HG03354 (cell line): Measurements from ENCODE around the gene METRN.

Experiments used
- ATAC-seq: cut with Tn5 transposase; IDR thresholded peaks from one replicate; pipeline ENCODE4 v1.9.1; 2021; ENCODE audit warnings: mild to moderate bottlenecking; ENCODE audit not compliant: unreplicated experiment, poor library complexity, severe bottlenecking

METRN gene

GRCh38 chr16:720990-721764, 6.3 kb downstream of the METRN start, which contains the start of gene ANTKMT:
Gene ANTKMT, plus strand, starts transcription at chr16:721146. Its CDS starts 129 bp downstream, at chr16:721275.
- ATAC-seq = peak; percentile 73

DNA sequence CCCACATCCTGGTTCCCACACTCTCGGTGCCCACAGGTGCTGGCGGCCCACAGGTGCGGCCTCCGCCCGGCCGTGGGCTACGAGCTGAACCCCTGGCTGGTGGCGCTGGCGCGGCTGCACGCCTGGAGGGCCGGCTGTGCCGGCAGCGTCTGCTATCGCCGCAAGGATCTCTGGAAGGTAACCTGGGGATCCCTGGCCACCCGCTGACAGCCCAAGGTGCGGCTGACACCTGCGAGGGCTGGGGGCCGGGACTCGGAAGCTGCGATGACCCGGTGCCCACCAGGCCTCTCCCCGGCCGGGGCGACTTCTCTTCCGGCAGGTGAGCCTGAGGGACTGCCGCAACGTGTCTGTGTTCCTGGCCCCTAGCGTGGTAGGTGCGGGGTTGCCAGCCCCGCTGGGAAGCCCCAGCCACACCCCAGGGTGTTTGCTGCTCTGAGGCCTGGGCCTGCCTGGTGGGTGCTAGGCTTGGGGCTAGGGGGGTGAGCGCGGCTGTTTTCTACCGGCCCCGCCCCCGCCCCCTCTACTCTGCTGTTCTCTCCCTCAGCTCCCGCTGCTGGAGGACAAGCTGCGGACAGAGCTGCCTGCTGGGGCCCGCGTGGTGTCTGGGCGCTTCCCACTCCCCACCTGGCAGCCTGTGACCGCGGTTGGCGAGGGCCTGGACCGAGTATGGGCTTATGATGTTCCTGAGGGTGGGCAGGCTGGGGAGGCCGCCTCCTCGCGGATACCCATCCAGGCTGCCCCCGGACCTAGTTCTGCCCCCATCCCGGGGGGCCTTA, 7.0 kb downstream of the METRN start:
- no peak for ATAC-seq

DNA sequence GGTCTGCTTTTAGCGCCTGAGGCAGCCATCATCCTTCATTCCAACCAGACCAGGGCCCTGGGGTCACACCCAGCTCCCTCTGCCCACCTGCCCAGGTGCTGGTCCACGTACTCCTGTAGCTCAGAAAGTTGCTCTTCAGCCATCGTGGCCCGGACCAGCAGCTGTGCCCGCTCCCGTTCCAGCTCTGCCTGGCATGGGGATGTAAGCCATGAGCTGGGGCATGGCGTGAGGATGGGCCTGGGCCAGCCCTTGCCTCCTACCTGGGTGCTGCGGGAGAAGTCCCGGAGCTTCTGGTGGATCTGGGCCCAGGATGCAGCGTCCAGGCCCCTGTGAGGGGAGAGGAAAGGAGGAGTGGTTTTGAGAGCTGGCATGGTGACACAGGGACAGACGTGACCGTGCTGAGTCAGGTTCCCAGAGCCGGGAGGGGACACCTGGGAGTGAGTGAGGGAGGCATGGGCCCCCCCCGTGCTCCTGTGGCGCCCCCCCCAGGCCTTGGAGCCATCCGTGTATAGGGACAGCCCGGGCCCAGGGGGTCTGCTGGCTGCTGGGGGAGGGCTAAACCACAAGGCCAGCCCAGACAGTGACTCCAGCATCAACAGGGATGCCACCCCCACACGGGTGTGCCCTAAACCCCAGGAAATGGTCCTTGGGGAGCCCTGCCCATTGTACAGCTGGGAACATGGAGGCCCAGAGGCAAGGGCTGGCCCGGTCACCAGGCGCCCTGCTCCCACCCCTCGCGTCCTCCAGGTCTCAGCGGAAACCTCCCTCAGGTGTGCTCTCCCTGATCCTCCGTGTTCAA, 8.1 kb downstream of the METRN start:
- ATAC-seq = no peak

DNA sequence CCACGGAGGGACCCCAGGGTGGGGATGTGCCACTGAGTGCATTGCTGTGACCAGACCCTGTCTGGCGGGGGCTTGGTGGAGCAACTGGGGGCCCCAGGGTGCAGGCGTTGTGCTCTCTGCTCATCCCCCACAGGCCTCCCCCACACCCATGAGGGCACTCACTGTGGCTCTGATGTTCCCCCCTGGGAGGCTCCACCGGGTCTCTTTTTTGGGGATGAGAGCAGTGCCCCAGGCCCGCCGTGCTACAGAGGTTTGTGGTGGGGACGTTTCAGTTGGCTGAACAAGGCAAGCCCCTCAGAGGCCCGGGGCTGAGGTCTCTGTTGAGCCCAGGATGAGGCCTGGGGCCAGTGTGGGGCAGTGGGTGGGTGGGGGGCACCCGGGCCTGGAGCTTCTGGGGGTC, 8.8 kb downstream of the METRN start:
- ATAC-seq = no peak

GRCh38 chr16:724188-725040, 9.5 kb downstream of the METRN start:
- no peak for ATAC-seq

DNA sequence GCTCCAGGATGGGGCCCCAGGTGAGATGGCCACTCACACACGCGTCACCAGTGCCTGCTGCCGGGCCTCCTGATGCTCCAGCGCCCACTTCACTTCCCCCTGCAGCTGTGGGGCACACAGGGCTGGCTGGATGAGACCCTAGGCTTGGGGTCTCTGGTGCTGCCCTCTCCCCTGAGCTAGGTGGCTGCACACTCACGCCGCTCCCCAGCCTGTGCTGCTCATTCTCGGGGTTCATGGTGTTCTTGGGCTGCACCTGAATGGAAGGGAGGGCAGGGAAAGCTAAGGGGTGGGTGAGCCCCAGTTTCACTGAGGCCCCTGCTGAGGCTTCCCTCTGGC, 10.1 kb downstream of the METRN start:
- ATAC-seq = no peak

DNA sequence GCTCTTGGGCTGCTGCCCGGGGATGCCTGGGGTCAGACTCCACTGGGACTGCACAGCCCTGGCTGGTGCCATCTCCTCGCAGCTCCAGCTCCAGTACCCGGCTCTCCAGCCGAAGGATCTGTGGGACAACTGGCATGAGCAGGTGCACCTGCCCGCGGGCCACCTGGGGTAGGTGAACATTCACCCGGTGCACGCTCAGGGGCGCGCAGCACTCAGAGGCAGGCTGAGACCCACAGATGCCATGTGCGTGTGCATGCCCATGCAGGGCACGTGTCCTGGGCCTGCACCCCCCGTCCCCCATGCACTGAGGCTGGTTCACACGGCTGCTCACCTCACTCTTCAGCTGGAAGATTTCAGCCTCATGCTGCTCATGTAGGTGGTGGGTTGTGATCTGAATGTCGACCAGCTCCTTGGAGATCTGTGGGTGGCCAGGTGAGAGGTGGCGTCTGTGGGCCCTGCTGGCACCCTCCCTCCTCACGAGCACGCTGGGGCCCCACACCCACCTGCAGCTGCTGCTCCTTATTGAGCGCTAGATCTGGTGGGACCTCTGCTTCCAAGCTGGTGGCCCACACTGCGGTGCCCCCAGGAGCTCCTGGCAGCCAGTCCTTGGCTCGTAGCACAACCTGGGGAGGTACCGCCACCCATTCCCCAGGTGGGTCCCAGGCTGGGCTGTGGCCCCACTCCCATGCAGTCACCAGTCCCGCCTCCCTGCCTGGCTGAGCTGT, 10.7 kb downstream of the METRN start:
- no peak for ATAC-seq

DNA sequence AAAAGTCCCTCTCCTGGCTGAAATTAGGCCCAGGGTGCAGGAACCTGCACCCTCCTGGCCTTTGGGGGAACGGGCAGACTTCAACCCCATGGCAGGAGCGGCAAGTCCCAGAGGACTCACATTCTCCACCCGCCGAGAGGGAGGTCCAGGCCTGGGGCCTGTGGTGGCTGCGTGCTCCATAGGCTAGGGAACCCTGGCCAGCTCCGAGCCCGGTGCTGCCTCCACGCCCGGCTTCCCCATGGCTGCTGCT, 11.2 kb downstream of the METRN start:
- ATAC-seq = no peak

DNA sequence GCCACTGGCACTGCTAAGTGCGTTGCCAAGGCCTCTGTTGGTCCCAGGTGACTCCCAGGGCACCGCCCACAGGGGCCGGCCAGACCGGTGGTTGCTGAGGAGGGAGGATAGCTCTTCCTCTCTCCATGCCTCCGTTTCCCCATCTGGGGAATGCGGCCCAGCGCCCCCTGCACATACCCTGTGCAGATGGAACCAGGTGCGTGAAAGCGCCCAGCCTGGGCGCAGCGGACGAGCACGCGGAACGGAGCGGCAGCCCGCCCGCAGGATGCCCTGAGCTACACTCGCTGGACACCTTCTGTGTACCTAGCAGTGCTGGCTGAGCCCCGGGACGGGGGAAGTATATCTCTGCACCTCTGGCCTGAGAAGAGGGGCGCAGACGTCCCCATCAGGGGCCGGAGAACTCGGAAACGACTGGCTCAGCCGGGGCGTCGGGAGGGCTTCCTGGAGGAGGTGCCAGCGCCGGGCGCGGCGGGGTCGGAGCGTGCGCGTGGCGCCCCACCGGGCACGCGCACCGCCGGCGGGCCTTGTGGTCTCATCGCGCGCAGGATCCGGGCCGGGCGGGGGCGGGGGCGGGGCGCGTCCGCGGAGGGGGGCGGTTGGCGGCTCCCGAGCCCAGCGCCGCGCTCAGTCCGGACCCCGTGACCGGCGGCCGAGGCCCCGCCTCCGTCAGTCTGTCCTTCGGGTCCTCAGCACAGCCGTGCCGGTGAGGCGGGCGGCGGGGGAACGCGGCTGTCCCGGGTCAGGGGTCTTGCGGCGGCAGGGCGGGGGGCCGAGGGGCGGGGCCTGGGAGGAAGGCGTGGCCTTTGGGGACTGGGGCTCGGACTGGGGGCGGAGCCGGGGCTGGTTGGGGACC, 11.7 kb downstream of the METRN start, which contains the start of the genes CCDC78 and HAGHL:
Gene CCDC78, minus strand, starts transcription at position 6 of the 853 bp plus-strand sequence. CDS start 76 bp downstream, outside the sequence.
Gene HAGHL, plus strand, starts transcription at position 669 of the 853 bp plus-strand sequence. CDS start 404 bp downstream, outside the sequence.
- ATAC-seq = peak; percentile 39

GRCh38 chr16:727291-727977, 12.5 kb downstream of the METRN start:
- peak; percentile 11 for ATAC-seq

DNA sequence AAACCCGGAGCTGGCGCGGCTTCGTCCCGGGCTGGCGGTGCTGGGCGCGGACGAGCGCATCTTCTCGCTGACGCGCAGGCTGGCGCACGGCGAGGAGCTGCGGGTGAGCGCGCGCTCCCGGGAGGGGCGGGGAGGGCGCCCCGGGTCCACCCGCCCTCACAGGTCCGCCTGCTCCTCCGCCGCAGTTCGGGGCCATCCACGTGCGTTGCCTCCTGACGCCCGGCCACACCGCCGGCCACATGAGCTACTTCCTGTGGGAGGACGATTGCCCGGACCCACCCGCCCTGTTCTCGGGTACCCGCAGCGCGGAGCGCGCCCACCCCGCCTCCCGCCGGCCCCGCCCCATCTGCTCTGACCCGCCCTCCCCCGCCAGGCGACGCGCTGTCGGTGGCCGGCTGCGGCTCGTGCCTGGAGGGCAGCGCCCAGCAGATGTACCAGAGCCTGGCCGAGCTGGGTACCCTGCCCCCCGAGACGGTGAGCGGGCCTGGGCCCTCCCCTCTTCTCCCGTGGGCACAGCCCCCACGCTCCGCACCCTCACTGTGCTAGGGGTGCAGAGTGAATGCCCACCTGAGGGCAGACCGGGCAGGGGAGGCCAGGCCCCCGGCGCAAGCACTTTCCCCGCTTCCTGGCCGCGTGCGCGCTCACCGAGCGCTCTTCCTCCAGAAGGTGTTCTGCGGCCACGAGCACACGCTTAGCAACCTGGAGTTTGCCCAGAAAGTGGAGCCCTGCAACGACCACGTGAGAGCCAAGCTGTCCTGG, 13.4 kb downstream of the METRN start:
- ATAC-seq = no peak

GRCh38 chr16:728890-729744, 14.2 kb downstream of the METRN start:
- ATAC-seq = no peak

- ATAC-seq = no peak
These were observed 15.1 kb downstream of the METRN start for GRCh38 chr16:729768-730665.

GRCh38 chr16:730666-731509, 16.0 kb downstream of the METRN start:
- ATAC-seq = no peak
